T-helper 1 cell treated with Interleukin-12 subunit alpha and Interleukin-12 subunit beta and Interleukin-4 antibody, amounts not matched to agents 30 ng/mL and 1 ng/mL, for 36 hours (primary cell): ENCODE results near the gene RELB. TPM values are rescaled to one million over a fixed set of nuclear protein-coding genes. Genes with fewer than 3 reads are reported as not detected.

Source experiments
- intact Hi-C: fragments of 100-400 bp; cut with micrococcal nuclease; formaldehyde crosslinking; loops from one replicate; pipeline ENCODE4 v1.15.1; 2024
- total RNA-seq: library from RNA; stranded (reverse); gene quantifications from 2 replicates; pipeline ENCODE4 v1.2.3, GENCODE V29; 2022

The RELB gene
- total RNA-seq, 1 donor from 2014 or later: 111 TPM

GRCh38 chr19:45056831-45057230 is 55.6 kb downstream of the RELB start:
- intact Hi-C loops: no loop called here

DNA sequence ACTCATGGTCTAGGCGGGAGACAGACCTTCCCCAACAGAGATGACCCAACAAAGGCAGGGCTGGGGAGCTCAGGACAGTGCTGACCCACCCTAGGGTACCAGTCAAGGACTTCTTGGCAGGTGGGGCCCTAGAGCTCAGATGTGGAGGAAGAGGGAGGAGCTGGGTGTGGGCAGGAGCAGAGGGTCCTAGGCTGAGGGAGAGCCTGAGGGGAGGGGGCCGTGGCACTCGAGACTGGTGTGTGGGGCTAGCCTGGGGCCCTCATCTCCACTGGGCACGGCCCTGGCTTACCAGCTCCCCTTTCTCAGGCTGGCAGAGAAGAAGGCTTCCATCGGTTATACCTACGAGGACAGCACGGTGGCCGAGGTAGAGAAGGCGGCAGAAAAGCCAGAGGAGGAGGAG is 56.2 kb downstream of the RELB start:
- intact Hi-C loops: no loop called here

DNA sequence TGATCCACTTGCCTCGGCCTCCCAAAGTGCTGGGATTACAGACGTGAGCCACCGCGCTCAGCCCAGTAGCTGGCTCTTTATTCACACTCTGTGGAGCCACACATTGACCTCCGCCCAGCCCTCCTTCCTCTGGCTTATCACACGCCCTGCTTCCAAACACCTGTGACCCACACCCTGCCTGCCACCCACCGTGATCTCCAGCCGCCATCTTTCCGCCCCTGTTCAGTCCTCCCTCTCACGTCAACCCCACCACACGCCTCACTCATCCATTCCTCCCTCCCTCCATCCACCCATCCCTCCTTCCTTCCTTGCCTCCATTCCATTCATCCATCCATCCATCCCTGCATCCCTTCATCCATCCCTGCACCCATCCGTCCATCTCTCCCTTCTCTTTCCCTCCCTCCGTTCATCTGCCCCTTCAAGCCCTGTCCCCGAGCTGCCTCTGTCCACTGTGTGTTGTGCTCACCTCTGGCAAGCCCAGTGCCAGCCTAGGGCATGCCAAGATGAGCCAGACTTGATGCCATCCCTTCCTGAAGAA is 57.4 kb downstream of the RELB start:
- intact Hi-C loops: loop anchor here (1.0 to 2.0 kb wide), 7 partner anchors 19 to 155 kb away; partner anchors contain the start of genes CLASRP and GEMIN7

DNA sequence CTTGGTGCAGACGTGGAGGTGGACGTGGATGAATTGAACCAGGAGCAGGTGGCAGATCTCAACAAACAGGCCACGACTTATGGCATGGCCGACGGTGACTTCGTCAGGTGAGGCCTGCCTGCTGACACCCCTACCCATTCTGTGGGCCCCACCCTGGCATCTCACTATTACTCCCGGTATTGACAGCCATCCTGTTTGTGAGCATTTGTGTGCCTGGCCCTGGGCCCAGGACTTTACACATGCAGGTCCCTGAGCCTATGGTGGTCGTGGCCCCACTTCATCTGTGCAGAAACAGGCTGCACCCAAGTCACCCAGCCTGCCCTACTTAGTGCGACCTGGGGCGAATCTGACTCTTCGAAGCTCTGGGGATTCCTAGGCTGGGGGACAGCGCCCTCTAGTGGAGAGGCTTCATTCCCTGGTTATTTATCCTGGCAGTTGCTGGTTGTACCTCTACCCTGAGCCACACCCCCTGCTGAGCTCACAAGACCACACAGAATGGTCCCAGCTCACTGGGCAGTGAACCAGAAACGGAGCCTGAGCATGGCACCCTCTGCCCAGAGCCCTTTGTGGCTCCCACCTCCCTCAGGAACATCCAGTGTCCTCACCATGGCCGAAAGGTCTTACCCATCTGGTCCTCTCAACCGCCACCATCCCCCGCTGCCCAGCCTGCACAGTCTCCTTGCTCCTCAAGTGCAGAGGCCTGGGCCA is 58.1 kb downstream of the RELB start:
- intact Hi-C loops: loop anchor here (1.0 to 2.0 kb wide), 7 partner anchors 19 to 156 kb away; partner anchors contain the start of genes CLASRP and GEMIN7

DNA sequence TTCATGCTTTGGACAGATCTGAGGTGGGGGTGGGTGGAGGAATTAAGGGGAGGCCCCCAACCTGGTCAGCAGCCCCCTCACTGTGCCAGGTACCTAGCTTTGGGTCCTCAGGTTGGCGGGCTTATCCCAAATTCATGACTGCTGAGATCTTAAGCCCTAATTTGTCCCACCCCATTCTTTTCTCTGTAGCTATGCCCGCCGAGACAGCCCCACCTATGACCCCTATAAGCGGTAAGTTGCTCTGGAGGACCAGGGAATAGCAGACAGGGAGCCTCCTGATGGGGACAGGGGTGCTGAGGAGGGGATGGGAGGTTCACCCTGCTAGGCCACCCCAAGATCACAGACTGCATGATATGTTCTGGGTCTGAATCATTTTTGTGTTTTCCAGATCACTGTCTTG is 60.7 kb downstream of the RELB start:
- intact Hi-C loops: no loop called here

GRCh38 chr19:45063851-45064801 is 62.9 kb downstream of the RELB start:
- intact Hi-C loops: no loop called here

DNA sequence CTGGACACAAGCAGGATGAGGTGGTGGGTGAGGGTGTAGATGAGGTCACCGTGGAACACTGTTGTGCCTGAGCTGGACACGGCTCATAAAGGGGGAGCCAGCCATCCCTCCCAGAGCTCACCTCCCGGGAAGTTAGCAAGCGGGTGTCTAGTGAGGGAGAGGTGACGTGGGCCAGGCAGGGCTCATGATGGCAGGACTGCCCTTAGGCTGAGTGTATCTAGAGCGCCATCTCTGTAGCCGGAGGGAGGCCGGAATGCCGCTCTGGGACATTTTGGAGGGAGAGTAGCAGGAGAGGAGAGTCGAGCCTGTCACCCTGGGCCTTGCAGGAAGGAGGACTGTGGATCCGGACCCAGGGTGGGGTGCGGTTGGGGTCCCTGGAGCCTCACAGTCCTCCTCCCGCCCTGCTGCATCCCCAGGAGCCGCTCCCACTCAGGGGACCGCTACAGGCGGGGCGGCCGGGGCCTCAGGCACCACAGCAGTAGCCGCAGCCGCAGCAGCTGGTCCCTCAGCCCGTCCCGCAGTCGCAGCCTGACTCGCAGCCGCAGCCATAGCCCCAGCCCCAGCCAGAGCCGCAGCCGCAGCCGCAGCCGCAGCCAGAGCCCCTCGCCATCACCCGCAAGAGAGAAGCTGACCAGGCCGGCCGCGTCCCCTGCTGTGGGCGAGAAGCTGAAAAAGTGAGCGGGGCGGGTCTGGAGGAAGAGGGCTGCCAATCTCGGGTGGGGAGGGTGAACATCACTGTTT is 65.8 kb downstream of the RELB start:
- intact Hi-C loops: no loop called here

DNA sequence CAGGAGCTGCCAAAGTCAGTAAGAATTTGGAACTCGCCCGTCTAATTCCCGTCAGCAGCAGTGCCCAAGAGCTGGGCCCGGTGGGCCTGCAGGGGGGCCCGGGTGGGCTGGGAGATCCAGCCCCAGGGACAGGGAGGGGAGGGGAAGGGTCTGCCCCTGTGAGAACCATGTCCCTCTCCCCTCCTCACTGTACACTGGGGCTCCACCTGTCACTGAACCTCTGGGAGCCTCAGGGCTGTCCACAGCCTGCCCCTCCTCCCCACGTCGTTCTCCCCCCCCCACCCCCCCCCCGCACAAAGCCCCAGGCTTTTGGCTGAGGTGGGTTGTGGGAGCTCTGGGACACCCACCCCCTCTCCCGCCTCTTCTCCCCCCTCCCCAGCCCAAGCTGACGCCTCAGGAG is 66.8 kb downstream of the RELB start:
- intact Hi-C loops: no loop called here

DNA sequence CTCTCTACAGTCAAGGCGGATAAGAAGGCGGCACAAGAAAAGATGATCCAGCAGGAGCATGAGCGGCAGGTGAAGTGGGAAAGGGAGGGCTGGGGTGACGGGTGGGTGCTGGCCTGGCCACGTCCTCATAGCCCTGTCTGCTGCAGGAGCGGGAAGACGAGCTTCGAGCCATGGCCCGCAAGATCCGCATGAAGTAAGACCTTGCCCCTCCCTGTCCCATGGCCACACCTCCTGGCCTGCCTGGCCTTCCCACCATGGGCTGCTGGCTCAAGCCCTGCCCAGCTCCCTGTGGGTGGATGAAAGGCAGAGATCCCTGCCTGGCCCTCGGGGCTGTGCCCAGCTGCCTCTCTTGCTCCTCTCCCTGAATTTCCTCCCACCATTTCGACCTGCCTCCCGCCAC is 67.8 kb downstream of the RELB start:
- intact Hi-C loops: no loop called here

GRCh38 chr19:45070214-45070613 is 69.0 kb downstream of the RELB start:
- intact Hi-C loops: no loop called here

DNA sequence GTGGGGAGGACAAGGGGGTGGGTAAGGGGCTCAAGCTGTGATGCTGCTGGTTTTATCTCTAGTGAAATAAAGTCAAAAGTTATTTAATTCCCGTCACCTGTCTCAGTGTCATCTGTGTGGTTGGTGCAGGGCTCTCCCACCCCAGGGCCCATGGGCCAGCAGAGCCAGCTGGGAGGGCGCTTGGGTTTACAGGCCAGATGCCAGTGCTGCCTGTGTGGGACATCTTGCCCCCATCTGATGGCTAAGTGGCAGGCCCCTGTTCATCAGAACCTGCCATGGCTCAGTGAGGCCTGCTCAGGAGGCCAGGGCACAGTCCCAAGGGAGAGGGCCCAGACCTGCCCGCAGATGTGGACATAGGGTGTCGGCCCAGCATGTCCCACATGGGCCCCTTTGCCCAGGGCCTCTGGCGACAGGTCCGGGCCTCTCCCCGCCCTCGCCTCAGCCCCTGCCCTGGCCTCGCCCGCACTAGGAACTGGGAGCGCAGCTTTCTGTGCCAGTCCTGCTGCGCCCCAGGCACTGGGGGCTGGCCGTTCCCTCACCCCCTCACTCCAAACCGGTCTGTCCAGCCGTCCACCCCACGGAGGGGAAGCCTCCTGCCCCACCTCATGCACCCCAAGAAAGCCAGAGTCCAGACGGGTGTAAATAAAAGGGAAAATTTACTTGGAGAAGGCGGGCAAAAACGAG is 69.7 kb downstream of the RELB start:
- intact Hi-C loops: no loop called here

GRCh38 chr19:45071545-45071938 is 70.3 kb downstream of the RELB start:
- intact Hi-C loops: no loop called here

DNA sequence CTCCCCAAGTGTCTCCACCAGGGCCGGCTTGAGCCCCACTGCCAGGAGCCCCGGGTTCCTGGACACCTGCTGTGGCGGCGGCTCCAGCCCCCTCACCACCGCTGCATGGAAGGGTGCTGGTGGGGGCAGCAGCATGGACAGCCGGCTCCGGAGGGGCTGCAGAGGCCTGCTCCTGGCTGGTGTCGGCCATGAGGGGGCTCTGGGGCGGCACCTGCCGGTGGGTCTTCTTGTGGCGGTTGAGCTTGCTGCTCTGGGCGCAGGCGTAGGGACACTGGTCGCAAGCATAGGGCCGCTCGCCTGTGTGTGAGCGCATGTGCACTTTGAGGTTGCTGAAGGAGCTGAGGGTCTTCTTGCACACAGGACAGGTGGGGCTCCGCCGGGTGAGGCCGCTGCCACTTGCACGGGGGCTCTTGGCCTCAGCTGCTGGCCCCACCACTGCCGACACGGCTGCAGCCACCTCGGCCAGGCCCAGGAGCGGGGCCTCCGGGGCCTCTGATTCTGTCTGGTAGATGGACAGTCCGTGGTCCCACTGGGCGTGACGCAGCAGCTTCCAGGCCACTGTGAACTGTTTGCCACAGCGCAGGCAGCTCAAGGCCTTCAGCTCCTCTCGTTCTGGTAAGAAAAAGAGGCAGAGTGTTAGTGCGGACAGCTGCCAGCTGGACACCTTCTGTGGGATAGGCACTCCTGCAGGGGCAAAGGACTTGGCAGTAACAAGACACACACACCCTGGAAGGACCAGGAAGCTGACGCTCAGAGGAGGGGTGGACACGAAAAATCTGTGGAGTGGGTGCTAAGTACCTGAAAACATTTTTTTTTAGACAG is 70.9 kb downstream of the RELB start:
- intact Hi-C loops: no loop called here

DNA sequence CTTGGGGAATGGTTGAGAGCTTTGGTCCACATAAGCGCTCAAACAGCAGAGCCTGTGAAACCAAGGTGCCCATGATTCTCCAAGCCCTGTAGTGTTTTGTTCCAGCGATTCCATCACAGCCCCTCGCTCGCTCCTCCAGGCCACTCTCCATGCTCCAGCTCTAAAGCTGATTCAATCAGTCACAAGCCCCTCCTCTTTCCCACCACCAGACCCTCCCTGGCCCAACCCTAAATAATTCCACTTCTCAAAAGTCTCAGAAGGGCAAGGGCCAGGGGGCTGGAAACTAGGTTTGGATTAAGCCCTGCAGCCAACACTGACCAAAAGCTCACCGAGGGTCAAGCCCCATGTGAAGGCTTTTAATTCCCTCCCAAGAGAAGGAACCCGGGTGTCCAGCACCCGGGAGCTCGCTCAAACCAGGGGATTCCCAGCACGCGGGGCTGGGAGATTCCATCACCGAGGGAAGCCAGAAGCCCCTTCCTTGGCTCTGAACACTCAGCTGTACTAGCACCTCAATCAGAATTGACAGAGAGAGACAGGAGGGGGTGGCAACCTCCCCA is 73.6 kb downstream of the RELB start:
- intact Hi-C loops: loop anchor here (1.0 to 5.0 kb wide), 2 partner anchors 73 to 185 kb away; partner anchors contain the start of gene RELB

GRCh38 chr19:45075301-45076028 is 74.2 kb downstream of the RELB start:
- intact Hi-C loops: loop anchor here (1.0 to 5.0 kb wide), 5 partner anchors 36 to 185 kb away; partner anchors contain the start of genes BLOC1S3, CLASRP, MARK4 and RELB

DNA sequence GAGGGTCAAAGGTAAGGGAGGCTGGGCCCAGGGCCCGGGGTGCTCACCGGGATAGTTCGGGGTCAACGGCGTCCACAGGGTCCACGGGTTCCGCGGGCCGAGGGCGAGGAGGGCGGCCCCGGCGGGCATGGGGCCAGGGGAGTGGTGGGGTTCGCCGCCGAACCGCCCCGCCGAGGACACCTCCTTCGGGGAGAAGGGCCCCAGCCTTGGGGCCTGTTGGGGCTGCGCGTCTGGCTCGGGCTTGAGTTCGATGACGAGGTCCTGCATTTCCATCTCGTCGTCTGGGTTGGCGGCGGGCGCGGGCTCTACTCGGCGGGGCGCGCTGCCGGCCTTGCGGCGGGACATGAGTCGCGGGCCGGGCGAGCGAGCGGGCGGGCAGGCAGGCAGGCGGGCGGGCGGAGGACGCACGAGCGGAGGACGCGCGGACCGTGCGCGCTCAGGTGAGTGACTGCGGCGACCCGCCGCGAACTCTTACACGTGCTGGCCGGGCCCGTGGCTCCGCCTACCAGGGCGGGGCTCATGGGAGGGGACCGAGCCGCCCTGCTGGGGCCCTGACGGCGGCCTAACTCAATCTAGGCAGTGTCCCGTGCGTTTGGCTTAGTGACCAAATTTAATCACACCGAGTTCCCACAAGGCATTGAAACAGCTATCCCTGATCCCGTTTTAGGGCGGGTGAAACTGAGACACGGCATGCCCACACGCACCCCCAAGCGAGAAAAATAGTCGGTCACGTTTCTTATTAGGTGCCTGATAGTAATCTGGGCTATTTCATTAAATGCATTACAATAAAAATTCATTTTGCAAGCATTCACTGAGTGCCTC is 75.0 kb downstream of the RELB start, which contains the start of gene ZNF296:
ZNF296 (minus strand) TSS at position 450 of the 822 bp plus-strand sequence; CDS start at position 345, 105 bp downstream.
- intact Hi-C loops: loop anchor here (1.0 to 5.0 kb wide), 4 partner anchors 37 to 175 kb away; partner anchors contain the start of genes BLOC1S3, CLASRP, MARK4 and RELB
